Mucosa of gallbladder (tissue), 1 donor: ENCODE results near the gene PLA2G2E. TPM values are rescaled to one million over a fixed set of nuclear protein-coding genes. Genes with fewer than 3 reads are reported as not detected.
A peak's percentile ranks its signal among the peaks of the same experiment; 100 is the strongest.
"Not testable (repeated sequence)": the region's sequence is repeated elsewhere in the genome, so short reads cannot be mapped to it uniquely, and the experiment has no call there.

Experiments
- DNase-seq: peaks from one replicate; pipeline ENCODE4 v3.0.0-alpha.2; 2020; ENCODE audit warnings: low spot score
- total RNA-seq: library from RNA; stranded (reverse); gene quantifications from one replicate; pipeline ENCODE4 v1.2.1, GENCODE V29; 2021
- donor health status: DM: no; HTN: no; CAD: no.

Gene PLA2G2E
- total RNA-seq, 1 donor from 2014 or later = not detected

- DNase-seq = no peak
Measured at GRCh38 chr1:19884312-19884711, 39.1 kb downstream of the PLA2G2E start.

GRCh38 chr1:19882111-19883071 lies 41.0 kb downstream of the PLA2G2E start, which contains the start of gene OTUD3:
TSS of gene OTUD3 (plus strand) at chr1:19882395. CDS start at chr1:19882514, 119 bp downstream.
- DNase-seq = peak; percentile 97

- not testable (repeated sequence) for DNase-seq
Measured at GRCh38 chr1:19880841-19881240, 42.6 kb downstream of the PLA2G2E start.

GRCh38 chr1:19879661-19880060 lies 43.8 kb downstream of the PLA2G2E start:
- DNase-seq = no peak

- no peak for DNase-seq
Measured at GRCh38 chr1:19879227-19879626, 44.2 kb downstream of the PLA2G2E start.

- peak; percentile 19 for DNase-seq
Measured at GRCh38 chr1:19878637-19878985, 44.8 kb downstream of the PLA2G2E start.

GRCh38 chr1:19877821-19878636 lies 45.4 kb downstream of the PLA2G2E start:
- no peak for DNase-seq

- no peak for DNase-seq
Measured at GRCh38 chr1:19877181-19877750, 46.2 kb downstream of the PLA2G2E start.

GRCh38 chr1:19872190-19872589 lies 51.2 kb downstream of the PLA2G2E start:
- peak; percentile 57 for DNase-seq

Other genes with a start within 250 kb of the PLA2G2E start
- 31.1 TPM for gene TMCO4, start 123.7 kb downstream of the PLA2G2E start, total RNA-seq
- 0.32 TPM for gene RNF186, start 108.3 kb downstream of the PLA2G2E start, total RNA-seq
- 7.4 TPM for gene OTUD3, start 41.2 kb downstream of the PLA2G2E start, total RNA-seq
- 19.0 TPM for gene PLA2G2A, start 56.0 kb upstream of the PLA2G2E start, total RNA-seq
- gene PLA2G5, start 146.6 kb upstream of the PLA2G2E start, total RNA-seq = 4.9 TPM
- not detected for gene PLA2G2D, start 195.9 kb upstream of the PLA2G2E start, total RNA-seq
- 0.92 TPM for gene PLA2G2F, start 215.7 kb upstream of the PLA2G2E start, total RNA-seq